ENCODE data around the gene PPP1R3E. TPM values are rescaled to one million over a fixed set of nuclear protein-coding genes. Genes with fewer than 3 reads are reported as not detected.

PPP1R3E gene
- total and polyA plus RNA-seq, 2 experiments from 2014 or later = 4.6 to 6.1 TPM

GRCh38 chr14:23252006-23252405, 50.7 kb downstream of the PPP1R3E start:
- H3K79me2 ChIP-seq = no peaks in the 10 kb centered on the region
- H3K27me3 ChIP-seq = no peaks in the 10 kb centered on the region
- no peaks in the 10 kb centered on the region for H3K36me3 ChIP-seq (replicated peaks; ENCODE audit: insufficient read depth, low read depth)
- H3K27ac ChIP-seq = no peak overlapping the region
- DNase-seq (ENCODE audit: low spot score) = no peak
- 65% methylated on average over 3 of the region's 3 CpGs for WGBS (ENCODE audit: low lambda C conversion rate, missing lambda C conversion rate)
- H2AFZ ChIP-seq = no peak overlapping the region
- H3K4me2 ChIP-seq = no peak overlapping the region
- H3K9me2 ChIP-seq (replicated peaks; ENCODE audit: insufficient read depth) = no peaks in the 10 kb centered on the region
- no peaks in the 10 kb centered on the region for H3K4me1 ChIP-seq (ENCODE audit: insufficient read depth)
- TF ChIP-seq EZH2 (IDR thresholded peaks at IDR 0.05; ENCODE audit: borderline replicate concordance) = no peak
- no peak for TF ChIP-seq EZH2phosphoT487 (IDR thresholded peaks at IDR 0.05; ENCODE audit: low read depth, severe bottlenecking, unreplicated experiment)
- TF ChIP-seq CTCF (IDR thresholded peaks at IDR 0.05; ENCODE audit: poor library complexity) = no peak
- H3K9me3 ChIP-seq (ENCODE audit: low read depth) = no peaks in the 10 kb centered on the region
- no peaks in the 10 kb centered on the region for H4K20me1 ChIP-seq (ENCODE audit: insufficient read depth, poor library complexity, severe bottlenecking)
- H3K4me3 ChIP-seq = no peak overlapping the region

- peaks cover 4% of the 10 kb centered on the region for H3K4me1 ChIP-seq (ENCODE audit: insufficient read depth)
- WGBS (ENCODE audit: low lambda C conversion rate, missing lambda C conversion rate) = 78% methylated on average over 6 of the region's 6 CpGs
- no peak overlapping the region for H2AFZ ChIP-seq
- no peak overlapping the region for H3K4me3 ChIP-seq
- H3K36me3 ChIP-seq (replicated peaks; ENCODE audit: insufficient read depth, low read depth) = no peaks in the 10 kb centered on the region
- no peak overlapping the region for H3K4me2 ChIP-seq
- no peaks in the 10 kb centered on the region for H3K27me3 ChIP-seq
- H3K9me2 ChIP-seq (replicated peaks; ENCODE audit: insufficient read depth) = no peaks in the 10 kb centered on the region
- TF ChIP-seq CTCF (IDR thresholded peaks at IDR 0.05; ENCODE audit: poor library complexity) = no peak
- no peaks in the 10 kb centered on the region for H3K9me3 ChIP-seq (ENCODE audit: low read depth)
- DNase-seq (ENCODE audit: low spot score) = no peak
- no peak overlapping the region for H3K27ac ChIP-seq
- no peaks in the 10 kb centered on the region for H3K79me2 ChIP-seq
- no peaks in the 10 kb centered on the region for H4K20me1 ChIP-seq (ENCODE audit: insufficient read depth, poor library complexity, severe bottlenecking)
Observed at GRCh38 chr14:23249824-23250223, 52.8 kb downstream of the PPP1R3E start.

- no peak for TF ChIP-seq CTCF (IDR thresholded peaks at IDR 0.05; ENCODE audit: poor library complexity)
- TF ChIP-seq EZH2 (IDR thresholded peaks at IDR 0.05; ENCODE audit: borderline replicate concordance) = no peak
- no peak for TF ChIP-seq EZH2phosphoT487 (IDR thresholded peaks at IDR 0.05; ENCODE audit: low read depth, severe bottlenecking, unreplicated experiment)
- no peak overlapping the region for H3K27ac ChIP-seq
- DNase-seq (ENCODE audit: low spot score) = no peak
- H3K4me3 ChIP-seq = no peak overlapping the region
- H3K79me2 ChIP-seq = no peaks in the 10 kb centered on the region
- no peak overlapping the region for H3K4me2 ChIP-seq
- 81% methylated on average over 7 of the region's 7 CpGs for WGBS (ENCODE audit: low lambda C conversion rate, missing lambda C conversion rate)
- H3K9me3 ChIP-seq (ENCODE audit: low read depth) = no peaks in the 10 kb centered on the region
- no peaks in the 10 kb centered on the region for H3K27me3 ChIP-seq
- peaks cover 10% of the 10 kb centered on the region for H3K4me1 ChIP-seq (ENCODE audit: insufficient read depth)
- H2AFZ ChIP-seq = no peak overlapping the region
- H3K9me2 ChIP-seq (replicated peaks; ENCODE audit: insufficient read depth) = no peaks in the 10 kb centered on the region
- H4K20me1 ChIP-seq (ENCODE audit: insufficient read depth, poor library complexity, severe bottlenecking) = no peaks in the 10 kb centered on the region
- H3K36me3 ChIP-seq (replicated peaks; ENCODE audit: insufficient read depth, low read depth) = no peaks in the 10 kb centered on the region
Observed at GRCh38 chr14:23248601-23249000, 54.1 kb downstream of the PPP1R3E start.

Small RNAs within 50 kb of the gene (small RNA-seq; reads per million reads assigned to genes)
- gene RNU6-1046P = not detected

Other genes with a start within 250 kb of the PPP1R3E start
- 6.7 and 6.9 TPM in 2 replicates for gene CDH24, start 245.3 kb downstream of the PPP1R3E start, total RNA-seq
- 18.0 and 19.8 TPM in 2 replicates for gene CDH24, start 245.3 kb downstream of the PPP1R3E start, polyA plus RNA-seq
- 97.5 and 108 TPM in 2 replicates for gene ACIN1, start 207.7 kb downstream of the PPP1R3E start, total RNA-seq
- gene ACIN1, start 207.7 kb downstream of the PPP1R3E start, polyA plus RNA-seq = 44.3 and 49.2 TPM in 2 replicates
- 47.7 and 64.9 TPM in 2 replicates for gene C14orf119, start 207.4 kb downstream of the PPP1R3E start, total RNA-seq
- 118 and 146 TPM in 2 replicates for gene C14orf119, start 207.4 kb downstream of the PPP1R3E start, polyA plus RNA-seq
- not detected in 2 replicates for gene CIROP, start 197.9 kb downstream of the PPP1R3E start, total RNA-seq
- not detected in 2 replicates for gene CIROP, start 197.9 kb downstream of the PPP1R3E start, polyA plus RNA-seq
- gene CEBPE, start 183.6 kb downstream of the PPP1R3E start, total RNA-seq = not detected in 2 replicates
- gene CEBPE, start 183.6 kb downstream of the PPP1R3E start, polyA plus RNA-seq = not detected in 2 replicates
- gene SLC7A8, start 119.2 kb downstream of the PPP1R3E start, total RNA-seq = 39.5 and 54.6 TPM in 2 replicates
- gene SLC7A8, start 119.2 kb downstream of the PPP1R3E start, polyA plus RNA-seq = 85.0 and 123 TPM in 2 replicates
- gene RNF212B, start 64.9 kb downstream of the PPP1R3E start, total RNA-seq = 0.17 and 1.2 TPM in 2 replicates
- 1.2 TPM in 1 of 2 replicates, not detected in the other for gene RNF212B, start 64.9 kb downstream of the PPP1R3E start, polyA plus RNA-seq
- 8.2 and 9.4 TPM in 2 replicates for gene HOMEZ, start 16.7 kb downstream of the PPP1R3E start, total RNA-seq
- gene HOMEZ, start 16.7 kb downstream of the PPP1R3E start, polyA plus RNA-seq = 6.3 and 11.2 TPM in 2 replicates
- 20.8 and 26.4 TPM in 2 replicates for gene BCL2L2, start 4.0 kb upstream of the PPP1R3E start, total RNA-seq
- gene BCL2L2, start 4.0 kb upstream of the PPP1R3E start, polyA plus RNA-seq = 4.3 and 6.5 TPM in 2 replicates
- gene PABPN1, start 18.6 kb upstream of the PPP1R3E start, total RNA-seq = 94.1 and 116 TPM in 2 replicates
- gene PABPN1, start 18.6 kb upstream of the PPP1R3E start, polyA plus RNA-seq = 213 and 245 TPM in 2 replicates
- 31.9 and 44.4 TPM in 2 replicates for gene SLC22A17, start 50.0 kb upstream of the PPP1R3E start, total RNA-seq
- gene SLC22A17, start 50.0 kb upstream of the PPP1R3E start, polyA plus RNA-seq = 62.9 and 79.2 TPM in 2 replicates
- gene EFS, start 62.3 kb upstream of the PPP1R3E start, total RNA-seq = 9.7 and 10.2 TPM in 2 replicates
- gene EFS, start 62.3 kb upstream of the PPP1R3E start, polyA plus RNA-seq = 21.5 and 21.9 TPM in 2 replicates
- gene IL25, start 70.0 kb upstream of the PPP1R3E start, total RNA-seq = not detected in 2 replicates
- not detected in 2 replicates for gene IL25, start 70.0 kb upstream of the PPP1R3E start, polyA plus RNA-seq
- gene CMTM5, start 74.2 kb upstream of the PPP1R3E start, total RNA-seq = not detected in 2 replicates
- 0.23 and 0.28 TPM in 2 replicates for gene CMTM5, start 74.2 kb upstream of the PPP1R3E start, polyA plus RNA-seq
- gene MYH6, start 105.4 kb upstream of the PPP1R3E start, total RNA-seq = not detected in 2 replicates
- 0.44 and 0.97 TPM in 2 replicates for gene MYH6, start 105.4 kb upstream of the PPP1R3E start, polyA plus RNA-seq
- gene MYH7, start 132.8 kb upstream of the PPP1R3E start, total RNA-seq = 0.04 TPM in 1 of 2 replicates, not detected in the other
- gene MYH7, start 132.8 kb upstream of the PPP1R3E start, polyA plus RNA-seq = 0.23 TPM in 1 of 2 replicates, not detected in the other
- gene NGDN, start 166.8 kb upstream of the PPP1R3E start, total RNA-seq = 39.5 and 47.6 TPM in 2 replicates
- 47.2 and 51.3 TPM in 2 replicates for gene NGDN, start 166.8 kb upstream of the PPP1R3E start, polyA plus RNA-seq
- gene ZFHX2, start 248.9 kb upstream of the PPP1R3E start, total RNA-seq = 0.28 and 1.4 TPM in 2 replicates
- gene ZFHX2, start 248.9 kb upstream of the PPP1R3E start, polyA plus RNA-seq = 1.5 and 2.2 TPM in 2 replicates

Data from hepatocyte (in vitro differentiated cells).